Stimulated activated CD8-positive, alpha-beta memory T cell treated with anti-CD3 and anti-CD28 coated beads, Interleukin-12 subunit alpha, Interleukin-12 subunit beta, amount 100 ng/mL, for 24 hours (primary cell): Measurements from ENCODE around the gene METAP1D.
"Not testable (repeated sequence)": the region's sequence is repeated elsewhere in the genome, so short reads cannot be mapped to it uniquely, and the experiment has no call there.

Source experiments
- DNase-seq: peaks from one replicate; pipeline ENCODE4 v3.0.0-alpha.2; 2020; ENCODE audit errors: extremely low read depth

The METAP1D gene

DNA sequence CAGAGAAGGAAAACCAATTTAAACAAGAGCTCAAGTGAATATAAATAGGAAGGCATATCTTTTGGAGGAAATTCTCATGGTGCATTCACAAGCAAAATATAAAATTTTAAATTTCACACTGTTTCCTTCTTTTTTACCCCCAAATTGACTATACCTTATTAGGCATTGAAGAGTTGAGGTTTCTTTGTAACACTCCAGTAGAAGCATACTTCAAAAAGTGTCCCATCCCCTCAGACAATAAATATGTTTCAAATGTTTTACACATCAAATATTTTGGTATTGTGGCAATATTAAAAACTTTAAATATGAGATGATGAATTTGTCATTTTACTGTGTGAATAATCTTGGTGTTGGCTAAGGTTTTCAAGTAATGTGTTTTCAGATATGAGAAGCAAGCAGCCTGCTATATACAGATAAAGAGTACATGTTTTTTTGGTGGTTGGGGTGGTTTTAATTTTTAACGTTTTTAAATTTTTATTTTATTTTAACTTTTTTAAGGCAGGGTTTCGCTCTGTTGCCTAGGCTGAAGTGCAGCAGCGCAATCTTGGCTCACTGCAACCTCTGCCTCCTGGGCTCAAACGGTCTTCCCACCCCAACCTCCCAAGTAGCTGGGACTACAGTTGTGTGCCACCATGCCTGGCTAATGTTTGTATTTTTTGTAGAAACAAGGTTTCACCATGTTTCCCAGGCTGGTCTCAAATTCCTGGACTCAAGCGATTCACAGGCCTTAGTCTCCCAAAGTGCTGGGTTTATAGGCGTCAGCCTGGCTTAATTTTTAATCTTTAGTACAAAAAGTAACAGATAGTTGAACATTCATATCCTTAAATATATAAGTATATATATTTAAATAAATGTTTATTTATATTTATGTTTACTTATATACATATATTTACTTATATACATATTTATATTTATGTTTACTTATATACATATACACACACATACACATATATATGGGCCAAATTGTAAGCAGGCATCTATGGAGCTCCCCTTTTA lies 49.1 kb downstream of the METAP1D start:
- DNase-seq = no peak

DNA sequence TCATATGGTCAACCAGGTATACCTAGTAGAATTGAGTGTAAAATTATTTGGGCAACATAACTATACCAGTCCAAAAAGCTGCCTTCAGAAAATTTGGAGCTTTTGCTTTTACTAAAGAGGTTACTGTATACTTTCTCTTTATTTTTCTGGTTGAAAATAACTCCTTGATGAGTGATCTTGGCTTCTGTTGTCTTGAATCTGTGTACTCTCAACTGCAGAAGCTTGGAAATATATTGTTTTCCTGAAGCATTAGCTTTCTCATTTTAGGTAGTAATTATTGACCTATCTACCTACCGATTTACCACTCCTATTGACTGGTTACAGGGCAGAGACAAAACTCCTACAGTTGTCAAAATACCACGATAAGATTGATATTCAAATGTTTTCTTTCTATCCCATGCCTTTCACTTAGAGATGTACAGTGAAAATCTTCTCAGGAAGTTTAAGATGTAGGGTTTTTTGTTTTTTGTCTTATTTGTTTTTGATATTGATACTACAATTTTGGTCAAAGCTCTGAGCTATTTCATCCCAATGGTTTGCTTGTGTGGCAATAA lies 49.9 kb downstream of the METAP1D start:
- DNase-seq = no peak

DNA sequence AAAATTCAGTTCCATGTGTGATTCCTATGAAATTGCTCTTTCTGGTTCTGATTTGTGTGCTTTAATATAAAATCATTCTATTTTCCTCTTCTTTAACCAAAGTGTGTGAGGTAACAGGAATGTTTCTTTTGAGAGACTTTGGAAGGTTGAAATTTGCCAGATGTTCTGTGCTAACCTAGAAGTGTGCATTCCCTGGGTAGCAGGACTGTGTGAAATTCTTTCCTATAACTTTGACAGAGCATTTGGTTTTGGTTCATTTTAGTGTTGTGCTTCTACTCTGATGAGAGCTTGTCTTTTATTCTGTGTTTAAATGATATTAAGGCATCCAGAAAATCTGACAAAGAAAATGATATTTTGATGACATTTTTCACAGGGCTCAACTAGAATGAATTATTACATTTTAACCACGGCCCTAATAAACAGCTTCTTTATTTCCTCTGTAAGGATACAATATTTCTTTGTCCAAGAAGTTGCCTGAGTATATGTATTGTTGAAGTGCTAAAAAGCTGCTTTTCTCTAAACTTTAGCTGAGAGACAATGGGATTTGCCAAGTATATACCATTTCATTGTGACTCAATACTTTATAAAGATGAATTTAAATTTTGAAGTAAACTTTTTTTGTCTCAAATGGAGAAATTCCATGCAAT lies 50.8 kb downstream of the METAP1D start:
- DNase-seq = no peak

DNA sequence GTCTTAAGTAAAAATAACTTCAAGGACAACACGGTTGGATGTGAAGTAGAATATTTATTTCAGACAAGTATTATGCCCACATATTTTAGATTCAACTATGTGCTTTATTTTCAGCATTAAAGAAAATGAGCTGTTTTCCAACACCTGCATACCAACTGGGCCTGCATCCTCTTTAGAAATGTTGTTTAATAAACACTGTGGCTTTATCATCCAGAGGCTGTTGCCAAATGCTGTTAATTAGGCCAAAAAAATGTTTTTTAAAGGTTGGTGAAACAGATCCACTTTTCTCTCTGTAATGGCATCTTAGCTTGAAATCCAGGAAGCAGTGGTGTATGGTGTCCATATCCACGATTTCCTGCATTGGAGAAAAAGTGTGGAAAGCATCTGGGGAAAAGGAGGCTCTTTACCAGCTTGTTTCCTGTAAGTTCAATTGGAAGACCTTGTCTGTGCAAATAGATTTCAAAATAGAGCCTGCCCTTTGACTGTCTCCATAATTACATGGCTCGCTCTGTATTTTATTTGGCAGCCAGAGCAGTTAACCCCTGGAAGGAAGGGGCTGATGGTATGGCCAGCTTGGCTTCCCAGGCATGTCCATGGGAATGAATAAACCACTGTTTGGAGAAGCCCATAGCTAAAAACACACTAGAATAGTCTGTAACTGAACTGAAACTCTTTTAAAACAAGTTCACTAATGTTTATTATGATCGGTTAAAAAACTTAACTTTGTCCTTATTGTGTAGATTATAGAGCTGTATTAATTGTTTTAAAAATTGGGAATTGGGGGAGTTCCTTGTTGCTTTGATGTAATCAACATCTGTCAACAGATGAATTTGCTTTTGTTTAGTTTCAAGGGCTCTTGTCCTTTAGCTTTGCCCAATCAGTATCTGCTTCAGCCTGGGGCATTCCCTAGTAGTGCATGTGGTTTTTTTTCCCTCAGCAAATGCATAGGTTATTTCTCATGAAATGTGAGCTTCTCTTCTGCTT lies 52.5 kb downstream of the METAP1D start:
- no peak for DNase-seq

DNA sequence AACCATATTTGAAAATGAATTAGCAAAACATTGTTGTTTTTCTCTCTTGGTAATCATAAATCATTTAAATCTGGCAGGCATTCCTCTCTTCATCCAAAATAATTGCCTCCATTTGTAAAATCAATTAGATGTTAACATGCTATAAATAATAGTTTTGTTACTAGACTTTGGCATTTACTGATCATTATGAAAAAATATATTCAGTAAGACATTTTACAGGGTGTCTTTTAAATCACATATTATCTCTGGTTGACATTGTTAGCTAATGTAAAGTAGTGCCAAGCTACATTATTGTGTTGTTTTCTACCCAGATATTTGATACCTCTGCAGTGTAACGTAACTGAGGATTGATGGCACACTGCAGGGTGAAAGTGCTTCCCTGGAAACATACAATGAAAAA lies 53.7 kb downstream of the METAP1D start:
- DNase-seq = no peak

DNA sequence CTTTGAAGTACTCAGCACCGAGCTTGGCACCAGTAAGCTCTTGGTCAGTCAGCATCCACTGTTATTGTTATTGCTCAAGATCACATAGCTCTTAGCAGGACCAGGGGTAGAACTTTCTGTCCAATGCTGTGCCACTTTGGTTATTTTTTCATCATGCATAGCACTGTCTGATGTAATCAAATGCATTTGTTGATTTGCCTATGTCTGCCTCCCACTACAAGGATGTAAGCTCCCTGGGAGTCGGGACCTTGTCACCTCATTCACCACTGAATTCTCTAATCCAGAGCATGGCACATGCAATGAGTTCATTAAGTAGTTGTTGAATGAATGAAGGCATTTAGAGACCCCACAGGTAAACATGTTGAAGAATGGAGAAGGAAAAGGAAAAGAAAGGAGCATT lies 56.5 kb downstream of the METAP1D start:
- DNase-seq = no peak

DNA sequence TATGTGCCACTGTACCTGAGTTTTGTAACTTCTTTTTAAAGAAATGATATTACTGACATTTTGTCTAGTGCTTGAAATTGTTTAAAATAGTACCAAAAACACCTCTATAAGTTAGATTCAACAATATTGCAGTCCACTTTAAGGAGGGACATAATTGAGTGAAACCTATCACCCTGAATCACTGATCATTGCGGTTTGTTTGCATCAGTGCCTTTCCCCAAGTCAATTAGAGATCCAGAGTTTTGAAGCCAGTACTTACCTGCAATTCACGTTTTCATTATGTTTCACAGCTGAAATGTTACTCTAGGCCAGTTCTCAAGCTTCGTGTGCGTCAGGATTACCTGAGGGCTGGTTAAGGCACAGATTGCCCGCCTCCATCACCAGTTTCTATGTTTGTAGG lies 58.9 kb downstream of the METAP1D start:
- no peak for DNase-seq

DNA sequence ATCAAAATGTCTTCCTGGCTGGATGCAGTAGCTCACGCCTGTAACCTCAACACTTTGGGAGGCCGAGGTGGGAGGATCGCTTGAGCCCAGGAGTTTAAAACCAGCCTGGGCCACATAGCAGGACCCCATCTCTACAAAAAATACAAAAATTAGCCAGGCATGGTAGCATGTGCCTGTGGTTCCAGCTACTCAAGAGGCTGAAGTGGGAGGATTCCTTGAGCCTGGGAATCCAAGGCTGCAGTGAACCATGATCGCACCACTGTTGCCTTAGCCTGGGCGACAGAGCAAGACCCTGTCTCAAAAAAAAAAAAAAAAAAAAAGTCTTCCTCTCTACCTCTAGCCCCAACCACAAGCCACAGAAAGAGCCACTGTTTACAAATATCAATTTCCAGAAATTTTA lies 60.4 kb downstream of the METAP1D start:
- not testable (repeated sequence) for DNase-seq

DNA sequence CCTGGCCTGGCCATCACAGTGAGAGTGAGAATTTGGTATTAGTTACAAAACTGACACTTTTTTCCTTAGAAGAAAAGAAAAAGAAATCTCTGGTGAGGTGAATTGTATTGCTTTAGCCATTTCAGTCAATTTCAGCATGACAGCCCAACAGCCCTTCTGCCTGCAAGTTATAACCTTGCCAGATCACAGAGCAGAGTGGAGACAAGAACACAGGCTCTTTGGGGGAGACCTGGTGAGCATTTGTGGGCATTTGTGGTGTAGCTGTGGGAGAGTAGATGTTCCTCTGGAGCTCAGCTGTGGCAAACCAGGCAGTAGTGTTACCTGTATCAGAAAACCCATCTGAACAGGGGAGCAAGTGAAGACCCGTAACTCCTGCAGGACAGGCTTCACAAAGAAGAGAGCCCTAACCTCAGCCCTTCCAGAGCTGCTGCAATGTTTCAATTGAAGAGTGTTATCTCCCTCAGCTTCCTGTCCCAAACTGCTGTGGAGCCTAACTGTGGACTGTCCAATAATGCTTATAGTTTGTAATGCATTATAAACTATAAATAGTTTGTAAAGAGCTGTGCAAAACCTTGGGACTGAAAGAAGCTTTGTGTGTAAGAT lies 62.8 kb downstream of the METAP1D start:
- no peak for DNase-seq

DNA sequence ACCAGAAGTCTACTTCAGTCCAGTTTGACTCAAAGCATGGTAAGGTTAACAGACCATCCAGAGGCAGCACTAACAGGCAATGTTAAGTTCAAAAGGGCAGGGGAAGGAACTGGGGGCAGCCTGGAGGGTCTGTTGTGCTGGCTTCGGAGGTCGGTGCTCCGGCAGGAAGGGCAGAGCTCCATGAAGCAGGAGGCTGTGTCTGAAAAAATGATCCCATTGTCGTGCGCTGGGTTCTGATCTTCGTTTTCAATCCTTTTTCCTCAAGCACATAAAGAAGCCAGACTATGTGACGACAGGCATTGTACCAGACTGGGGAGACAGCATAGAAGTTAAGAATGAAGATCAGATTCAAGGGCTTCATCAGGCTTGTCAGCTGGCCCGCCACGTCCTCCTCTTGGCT lies 63.7 kb downstream of the METAP1D start:
- no peak for DNase-seq

DNA sequence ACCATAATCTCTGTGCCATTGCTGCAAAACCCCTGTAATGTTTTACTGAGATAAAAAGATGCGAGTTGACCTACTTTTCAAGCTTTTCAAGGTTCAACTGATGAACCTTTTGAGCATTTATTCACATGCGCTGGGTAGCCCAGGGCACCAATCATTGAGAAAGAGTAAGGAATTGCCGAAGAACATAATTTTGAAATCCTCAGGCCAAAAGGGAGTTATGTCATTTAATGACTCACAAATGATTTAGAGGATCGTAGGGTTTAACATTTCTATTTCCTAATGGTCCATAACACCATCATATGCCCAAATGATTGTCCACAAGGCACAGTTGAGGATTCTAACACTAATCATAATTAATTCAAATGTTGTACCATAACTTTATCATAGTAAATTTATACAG lies 65.4 kb downstream of the METAP1D start:
- no peak for DNase-seq

DNA sequence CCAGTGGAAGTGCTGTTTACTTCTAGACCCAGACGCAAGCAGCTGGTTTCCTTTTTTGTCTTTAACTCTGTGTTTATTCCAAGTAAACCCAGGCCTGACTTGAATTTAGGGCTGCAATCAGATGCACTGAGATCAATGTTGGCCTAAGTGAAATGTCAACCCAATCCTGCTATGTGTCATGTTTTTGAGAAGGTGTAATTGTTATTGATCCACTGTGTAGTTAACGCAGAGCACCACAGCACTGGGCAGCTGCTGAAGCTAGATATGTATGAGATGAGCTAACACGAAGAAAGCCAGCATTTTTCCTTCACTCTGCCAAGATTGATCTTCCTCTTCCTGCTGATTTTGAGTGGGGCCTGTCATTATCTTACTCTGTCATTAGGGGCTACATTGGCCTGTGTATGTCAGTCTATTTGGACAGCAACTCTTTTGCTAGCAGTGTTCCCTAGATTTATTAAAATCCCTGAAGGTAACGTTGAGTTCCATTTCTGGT lies 66.7 kb downstream of the METAP1D start:
- no peak for DNase-seq

DNA sequence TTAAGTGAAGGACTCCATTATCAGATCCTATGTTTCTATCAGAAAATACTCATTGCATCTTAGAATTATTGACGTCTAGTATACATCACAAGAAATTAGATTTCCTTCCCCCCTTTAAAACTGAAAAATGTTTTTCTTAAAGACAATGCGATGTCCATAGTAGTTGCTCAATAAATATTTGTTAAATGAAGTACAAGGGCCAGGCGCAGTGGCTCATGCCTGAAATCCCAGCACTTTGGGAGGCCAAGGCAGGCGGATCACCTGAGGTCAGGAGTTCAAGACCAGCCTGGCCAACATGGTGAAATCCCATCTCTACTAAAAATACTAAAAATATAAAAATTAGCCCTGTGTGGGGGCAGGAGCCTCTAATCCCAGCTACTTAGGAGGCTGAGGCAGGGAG lies 68.2 kb downstream of the METAP1D start:
- DNase-seq = not testable (repeated sequence)

DNA sequence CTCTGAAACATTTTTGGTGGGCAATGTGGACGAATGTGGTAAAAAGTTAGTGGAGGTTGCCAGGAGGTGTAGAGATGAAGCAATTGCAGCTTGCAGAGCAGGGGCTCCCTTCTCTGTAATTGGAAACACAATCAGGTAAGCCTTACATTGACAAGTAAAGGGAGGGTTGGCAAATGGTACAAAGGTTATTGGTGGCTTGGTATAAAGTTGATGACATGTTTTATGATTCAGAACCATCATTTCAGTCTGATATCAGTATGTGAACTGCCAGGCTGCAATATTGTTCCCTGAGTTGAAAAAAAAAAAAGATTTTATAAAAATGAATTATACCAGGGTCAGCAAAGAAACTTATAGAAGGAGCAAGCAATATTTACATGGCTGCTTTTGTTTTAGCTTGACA lies 71.2 kb downstream of the METAP1D start:
- no peak for DNase-seq

DNA sequence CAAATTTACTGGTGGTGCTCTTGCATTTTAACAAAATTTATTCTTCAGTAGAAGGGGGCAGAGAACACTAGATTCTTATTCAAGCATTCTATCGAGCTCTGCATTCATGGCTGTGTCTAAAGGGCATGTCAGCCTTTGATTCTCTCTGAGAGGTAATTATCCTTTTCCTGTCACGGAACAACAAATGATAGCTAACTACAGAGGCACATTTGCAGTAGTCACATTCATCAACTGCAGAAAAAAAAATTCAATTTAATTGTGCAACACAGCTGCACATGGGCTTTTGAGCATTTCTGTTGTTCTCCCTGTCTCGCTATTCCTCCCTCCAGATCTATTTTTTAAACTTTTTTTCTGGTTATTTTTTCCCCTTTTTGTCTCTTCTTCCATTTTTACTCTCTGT lies 72.5 kb downstream of the METAP1D start:
- DNase-seq = no peak

DNA sequence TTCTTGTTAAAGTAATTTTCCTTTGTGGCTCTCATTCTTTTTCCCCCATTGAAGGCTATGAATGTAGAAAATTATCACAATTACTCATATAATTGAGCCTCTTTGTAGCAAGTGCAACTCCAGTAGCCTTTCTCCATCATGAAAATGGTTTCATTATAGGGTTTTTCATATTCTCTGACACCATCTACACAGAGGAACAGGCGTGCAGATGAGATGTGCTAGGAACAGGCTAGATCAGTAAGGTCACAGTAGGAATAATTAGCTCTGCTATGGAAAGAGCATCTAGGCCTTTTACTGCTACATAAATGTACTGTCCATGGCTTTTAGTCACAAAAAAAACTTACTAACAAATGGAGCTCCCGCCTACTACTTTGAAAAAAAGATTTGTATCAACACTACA lies 73.0 kb downstream of the METAP1D start:
- no peak for DNase-seq

DNA sequence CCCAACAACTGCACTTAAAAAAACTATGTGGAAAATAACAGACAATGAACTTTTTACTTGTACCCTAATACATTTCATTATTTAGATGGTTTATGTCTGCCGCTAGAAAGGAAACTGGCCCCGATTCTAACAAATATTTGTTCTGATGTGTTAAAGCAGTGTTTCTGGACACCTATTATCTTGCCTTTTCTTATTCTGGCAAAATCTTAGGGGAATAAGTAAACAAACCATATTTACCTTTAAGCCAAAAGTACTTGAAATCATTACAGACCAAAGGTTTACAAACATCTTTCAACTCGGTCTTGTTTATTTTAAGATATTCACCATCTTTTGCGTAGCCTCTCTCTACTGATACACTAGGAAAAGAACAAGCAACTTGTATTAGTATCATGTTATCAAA lies 73.8 kb downstream of the METAP1D start:
- DNase-seq = no peak

DNA sequence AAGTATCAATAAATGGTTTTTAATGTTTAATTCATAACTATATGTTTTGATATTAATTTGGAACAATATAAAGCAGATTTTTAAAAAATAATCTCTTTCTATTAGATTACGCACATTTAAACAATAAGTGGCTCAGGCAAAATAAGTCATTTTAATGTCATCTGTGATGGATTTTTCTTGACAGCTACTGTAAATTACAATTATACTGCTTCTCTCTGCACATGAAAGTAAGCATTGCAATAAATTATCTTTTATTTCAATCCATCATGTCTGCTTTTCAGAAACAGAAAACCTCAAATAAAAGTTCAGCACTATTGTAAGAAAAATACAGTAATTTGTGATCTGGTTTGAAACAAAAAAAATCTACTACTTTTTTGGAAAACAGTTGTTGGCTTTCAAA lies 74.5 kb downstream of the METAP1D start:
- no peak for DNase-seq

DNA sequence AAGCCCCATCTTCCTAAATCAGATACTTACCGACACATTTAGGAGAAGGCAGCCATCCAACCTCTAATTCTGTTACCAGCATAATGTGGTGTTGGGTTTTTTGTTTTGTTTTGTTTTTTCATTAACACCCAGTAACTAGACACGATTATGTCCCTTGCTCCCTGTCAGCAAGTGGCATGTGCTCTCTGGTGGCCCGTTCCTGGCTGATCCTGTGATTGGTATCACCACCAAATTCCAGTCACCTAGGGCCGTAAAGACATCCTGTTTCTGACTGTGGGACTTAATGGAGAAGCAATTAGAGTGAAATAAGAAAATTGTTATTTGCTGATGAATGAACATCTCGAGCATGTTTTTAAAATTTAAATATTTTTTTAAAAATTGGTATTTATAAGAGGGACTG lies 79.7 kb downstream of the METAP1D start:
- no peak for DNase-seq

DNA sequence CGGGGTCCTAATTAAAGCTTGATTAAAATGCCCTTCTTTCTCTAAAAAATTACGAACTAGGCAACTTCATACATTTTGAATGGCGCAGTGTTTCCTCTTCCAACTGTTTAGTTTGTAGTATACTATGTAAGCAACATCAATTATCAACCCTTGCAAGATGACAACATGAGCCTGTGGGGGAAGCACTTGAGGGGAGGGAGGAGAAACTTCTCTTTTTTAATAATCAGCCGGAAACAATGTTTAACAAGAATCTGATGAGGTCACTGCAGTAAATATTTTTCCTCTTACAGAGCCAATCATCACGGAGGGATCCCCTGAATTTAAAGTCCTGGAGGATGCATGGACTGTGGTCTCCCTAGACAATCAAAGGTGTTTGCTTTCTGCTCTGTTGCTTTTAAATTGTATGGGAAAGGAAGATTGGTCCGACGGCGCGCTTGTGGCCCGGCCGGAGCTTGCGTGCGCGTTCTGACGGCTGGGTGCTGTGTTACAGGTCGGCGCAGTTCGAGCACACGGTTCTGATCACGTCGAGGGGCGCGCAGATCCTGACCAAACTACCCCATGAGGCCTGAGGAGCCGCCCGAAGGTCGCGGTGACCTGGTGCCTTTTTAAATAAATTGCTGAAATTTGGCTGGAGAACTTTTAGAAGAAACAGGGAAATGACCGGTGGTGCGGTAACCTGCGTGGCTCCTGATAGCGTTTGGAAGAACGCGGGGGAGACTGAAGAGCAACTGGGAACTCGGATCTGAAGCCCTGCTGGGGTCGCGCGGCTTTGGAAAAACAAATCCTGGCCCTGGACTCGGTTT lies 80.3 kb downstream of the METAP1D start:
- DNase-seq = no peak
